Ishikawa (cell line): ENCODE measurements around the gene HDLBP.

ENCODE experiments used
- CEBPB ChIP-seq: IDR thresholded peaks from 2 replicates; pipeline ENCODE4 v1.6.1; 2012
- EP300 ChIP-seq: IDR thresholded peaks from 2 replicates; pipeline ENCODE4 v1.6.1; 2012; ENCODE audit warnings: borderline replicate concordance

DNA sequence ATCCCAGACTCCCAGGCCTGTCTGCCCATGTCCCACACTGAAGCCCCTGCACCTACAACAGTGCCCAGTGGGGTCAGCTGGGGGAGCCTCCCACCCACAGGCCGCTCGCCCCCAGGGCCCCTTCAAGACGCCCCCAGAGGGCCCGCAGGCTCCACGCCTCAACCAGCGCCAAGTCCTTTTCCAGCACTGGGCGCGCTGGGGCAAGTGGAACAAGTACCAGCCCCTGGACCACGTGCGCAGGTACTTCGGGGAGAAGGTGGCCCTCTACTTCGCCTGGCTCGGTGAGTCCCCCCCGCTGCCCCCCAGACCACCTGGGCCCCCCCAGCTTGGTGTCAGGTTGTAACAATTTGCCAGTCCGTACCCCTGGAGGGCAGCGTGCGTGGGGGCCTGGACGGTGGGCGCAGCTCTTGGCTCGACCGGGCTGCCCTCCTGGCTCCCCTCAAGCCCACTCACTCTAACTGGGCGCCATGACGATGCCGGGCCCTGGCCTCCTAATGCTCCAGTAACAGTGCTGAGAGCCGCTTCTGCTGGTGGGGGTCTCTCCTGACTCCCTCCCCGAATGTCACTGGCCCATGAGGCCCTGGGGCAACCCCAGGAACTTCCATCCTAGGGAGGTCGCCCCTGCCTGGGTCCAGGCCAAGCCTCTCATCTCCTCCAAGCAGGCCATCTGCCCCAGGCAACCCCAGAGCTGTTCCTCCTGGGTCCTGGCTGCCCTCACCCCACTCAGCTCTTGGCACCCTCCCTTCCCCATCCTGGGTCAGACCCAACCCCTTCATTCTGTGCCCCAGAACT is 112.1 kb downstream of the HDLBP start:
- TF ChIP-seq CEBPB = no peak
- no peak for TF ChIP-seq EP300
